ENCODE results near the gene VWA3B. TPM values are rescaled to one million over a fixed set of nuclear protein-coding genes. Genes with fewer than 3 reads are reported as not detected.
"Not testable (repeated sequence)": the region's sequence is repeated elsewhere in the genome, so short reads cannot be mapped to it uniquely, and the experiment has no call there.

VWA3B gene
- polyA plus RNA-seq, 1 donor: 1.0 TPM

GRCh38 chr2:98088261-98088660 lies 1.3 kb downstream of the VWA3B start:
- DNase-seq: peak; percentile 30

GRCh38 chr2:98089941-98090340 lies 3.0 kb downstream of the VWA3B start:
- no peak for DNase-seq

GRCh38 chr2:98090951-98091350 lies 4.0 kb downstream of the VWA3B start:
- no peak for DNase-seq

GRCh38 chr2:98091738-98092137 lies 4.8 kb downstream of the VWA3B start:
- DNase-seq: no peak

GRCh38 chr2:98093146-98093545 lies 6.2 kb downstream of the VWA3B start:
- DNase-seq: no peak

- no peak for DNase-seq
Observed at GRCh38 chr2:98093611-98094010, 6.6 kb downstream of the VWA3B start.

GRCh38 chr2:98099939-98100743 lies 13.2 kb downstream of the VWA3B start:
- DNase-seq: no peak

GRCh38 chr2:98102315-98102714 lies 15.3 kb downstream of the VWA3B start:
- not testable (repeated sequence) for DNase-seq

GRCh38 chr2:98102878-98103277 lies 15.9 kb downstream of the VWA3B start:
- no peak for DNase-seq

- no peak for DNase-seq
Observed at GRCh38 chr2:98108110-98108509, 21.1 kb downstream of the VWA3B start.

- DNase-seq: no peak
Observed at GRCh38 chr2:98110741-98111140, 23.8 kb downstream of the VWA3B start.

GRCh38 chr2:98114643-98115330 lies 27.8 kb downstream of the VWA3B start:
- no peak for DNase-seq

GRCh38 chr2:98118161-98118560 lies 31.2 kb downstream of the VWA3B start:
- no peak for DNase-seq

GRCh38 chr2:98118852-98119251 lies 31.9 kb downstream of the VWA3B start:
- no peak for DNase-seq

GRCh38 chr2:98121149-98121548 lies 34.2 kb downstream of the VWA3B start:
- DNase-seq: no peak

GRCh38 chr2:98122524-98122923 lies 35.6 kb downstream of the VWA3B start:
- no peak for DNase-seq

GRCh38 chr2:98123286-98123685 lies 36.3 kb downstream of the VWA3B start:
- no peak for DNase-seq

- no peak for DNase-seq
Observed at GRCh38 chr2:98126061-98126460, 39.1 kb downstream of the VWA3B start.

GRCh38 chr2:98127229-98127989 lies 40.4 kb downstream of the VWA3B start:
- no peak for DNase-seq

GRCh38 chr2:98128556-98129109 lies 41.7 kb downstream of the VWA3B start:
- no peak for DNase-seq

- DNase-seq: not testable (repeated sequence)
Observed at GRCh38 chr2:98130073-98130472, 43.1 kb downstream of the VWA3B start.

- no peak for DNase-seq
Observed at GRCh38 chr2:98134172-98135005, 47.4 kb downstream of the VWA3B start.

Data from hindlimb muscle (tissue), 1 donor.